NCI-H345 treated with DMSO at 0.1 percent for 48 hours (cell line): Measurements from ENCODE around the gene MRPL53.

Source experiments
- DNase-seq: peaks from one replicate; lab custom pipeline; 2025; ENCODE audit not compliant: unreplicated experiment; lab: John Stamatoyannopoulos, UW

MRPL53 gene

GRCh38 chr2:74472086-74472944, at the start of gene MRPL53:
TSS of gene MRPL53 (minus strand) at chr2:74472680. CDS start at chr2:74472660, 20 bp downstream.
- DNase-seq: peak; percentile 81

GRCh38 chr2:74516650-74517049, 44.2 kb upstream of the MRPL53 start:
- no peak for DNase-seq

GRCh38 chr2:74515981-74516633, 43.6 kb upstream of the MRPL53 start:
- DNase-seq: no peak

- DNase-seq: no peak
These were observed 42.9 kb upstream of the MRPL53 start for GRCh38 chr2:74515271-74515980.

- no peak for DNase-seq
These were observed 42.1 kb upstream of the MRPL53 start, which contains the start of gene TLX2 for GRCh38 chr2:74514368-74515270. TSS of gene TLX2 (plus strand) at chr2:74514450. CDS start at chr2:74514807, 357 bp downstream.

GRCh38 chr2:74513605-74514367, 41.3 kb upstream of the MRPL53 start:
- DNase-seq: no peak

- DNase-seq: no peak
These were observed 40.5 kb upstream of the MRPL53 start for GRCh38 chr2:74512744-74513604.

GRCh38 chr2:74511104-74511989, 38.9 kb upstream of the MRPL53 start:
- no peak for DNase-seq

GRCh38 chr2:74510272-74510671, 37.8 kb upstream of the MRPL53 start:
- no peak for DNase-seq

GRCh38 chr2:74507926-74508520, 35.5 kb upstream of the MRPL53 start:
- DNase-seq: no peak

GRCh38 chr2:74507145-74507925, 34.9 kb upstream of the MRPL53 start, which contains the start of gene PCGF1:
TSS of gene PCGF1 (minus strand) at chr2:74507695. CDS start at chr2:74507668, 27 bp downstream.
- DNase-seq: peak; percentile 92

- no peak for DNase-seq
These were observed 33.2 kb upstream of the MRPL53 start for GRCh38 chr2:74505448-74506246.

- no peak for DNase-seq
These were observed 32.1 kb upstream of the MRPL53 start for GRCh38 chr2:74504591-74504990.

GRCh38 chr2:74503506-74504475, 31.3 kb upstream of the MRPL53 start:
- DNase-seq: no peak
